HG03280 (cell line): ENCODE results near the gene PLBD1.

Experiments
- ATAC-seq: cut with Tn5 transposase; IDR thresholded peaks from one replicate; pipeline ENCODE4 v1.9.1; 2021; ENCODE audit warnings: mild to moderate bottlenecking, moderate library complexity; ENCODE audit not compliant: unreplicated experiment

PLBD1 gene

DNA sequence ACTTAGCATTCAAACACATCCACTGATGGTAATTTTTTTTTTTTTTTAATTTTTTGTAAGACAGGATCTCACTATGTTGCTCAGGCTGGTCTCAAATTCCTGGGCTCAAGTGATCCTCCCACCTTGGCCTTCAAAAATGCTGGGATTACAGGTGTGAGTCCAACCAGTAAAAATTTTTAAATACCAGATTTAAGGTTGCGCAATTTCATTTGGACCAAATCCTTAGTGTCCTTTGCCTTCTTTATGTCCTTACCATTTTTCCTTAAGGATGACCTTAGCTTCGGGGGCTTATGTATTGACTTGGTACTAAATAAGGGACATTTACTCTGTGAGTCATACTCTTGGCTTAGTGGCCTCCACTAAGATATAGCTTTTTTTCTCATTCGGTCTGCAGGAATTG, 4.1 kb upstream of the PLBD1 start:
- ATAC-seq = no peak

DNA sequence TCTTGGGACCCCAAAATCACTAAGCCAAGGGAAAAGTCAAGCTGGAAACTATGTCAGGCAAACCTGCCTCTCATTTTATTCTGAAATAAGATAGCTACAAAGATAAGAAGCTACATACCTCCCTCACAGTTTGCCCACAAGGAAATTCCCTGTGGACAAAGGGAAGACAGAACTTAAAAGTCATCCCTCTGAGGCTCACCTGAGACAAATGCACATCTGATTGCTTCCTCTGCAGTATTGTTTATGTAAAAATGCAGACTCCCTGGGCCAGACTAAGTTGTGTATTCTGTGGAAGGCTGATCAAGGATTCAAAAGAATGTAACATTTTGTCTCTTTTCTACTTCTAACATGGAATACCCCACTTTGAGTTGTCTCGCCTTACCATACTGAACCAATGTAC, 2.5 kb upstream of the PLBD1 start:
- no peak for ATAC-seq

DNA sequence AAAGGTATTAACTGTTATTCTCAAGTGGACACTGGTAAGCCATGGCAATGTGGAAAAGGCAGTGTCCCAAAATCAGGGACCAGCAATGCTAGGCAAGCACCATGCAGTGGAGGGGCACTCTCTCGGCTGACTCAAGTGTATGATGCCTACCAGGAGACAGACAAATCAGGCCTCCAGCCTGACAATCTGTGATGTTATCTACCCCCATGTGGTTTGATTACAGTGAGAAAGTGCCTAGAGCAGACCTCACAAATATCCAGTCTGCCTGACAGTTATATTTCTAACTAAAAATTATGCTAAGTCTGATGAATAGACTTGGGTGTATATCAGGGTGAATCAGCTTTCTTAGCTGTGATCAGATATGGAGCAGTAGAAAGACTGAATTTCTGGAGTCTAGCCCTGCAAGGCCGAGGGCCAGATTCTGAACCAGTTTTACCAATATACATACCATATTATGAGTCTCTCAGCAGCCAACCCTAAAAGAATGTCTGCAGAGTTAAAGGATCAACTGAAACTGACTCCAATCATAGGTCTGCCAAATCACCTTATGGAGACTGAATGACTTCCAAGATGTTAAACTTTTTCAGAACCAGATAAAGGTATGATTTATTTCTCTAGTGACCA, 3.2 kb downstream of the PLBD1 start:
- ATAC-seq = no peak

DNA sequence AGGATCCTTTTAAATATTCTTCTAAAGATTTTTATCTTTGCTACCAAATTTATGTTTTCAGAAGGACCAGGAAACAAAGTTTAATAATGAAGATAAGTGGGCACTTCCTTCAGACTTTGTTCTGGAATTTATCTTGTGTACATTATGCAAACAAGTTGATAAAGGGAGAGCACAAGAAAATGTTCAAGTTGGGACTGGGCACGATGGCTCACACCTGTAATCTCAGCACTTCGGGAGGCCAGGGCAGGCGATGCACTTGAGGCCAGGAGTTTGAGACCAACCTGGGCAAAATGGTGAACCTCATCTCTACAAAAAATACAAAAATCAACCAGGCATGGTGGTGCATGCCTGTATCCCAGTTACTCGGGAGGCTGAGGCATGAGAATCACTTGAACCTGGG, 4.6 kb downstream of the PLBD1 start:
- ATAC-seq = no peak

DNA sequence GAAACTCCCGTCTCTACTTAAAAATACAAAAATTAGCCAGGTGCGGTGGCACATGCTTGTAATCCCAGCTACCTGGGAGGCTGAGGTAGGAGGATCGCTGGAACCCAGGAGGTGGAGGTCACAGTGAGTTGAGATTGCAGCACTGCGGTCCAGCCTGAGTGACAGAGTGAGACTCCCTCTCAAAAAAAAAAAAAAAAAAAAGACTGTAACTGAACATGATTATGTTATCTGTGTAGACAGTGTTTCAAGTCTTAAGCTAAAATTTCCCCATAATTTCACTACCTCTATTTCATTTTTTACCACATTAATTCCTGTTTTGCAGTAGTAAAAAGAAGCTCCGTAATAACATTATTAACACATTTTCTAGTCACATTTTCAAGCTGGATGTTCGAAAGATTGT, 5.4 kb downstream of the PLBD1 start:
- no peak for ATAC-seq

DNA sequence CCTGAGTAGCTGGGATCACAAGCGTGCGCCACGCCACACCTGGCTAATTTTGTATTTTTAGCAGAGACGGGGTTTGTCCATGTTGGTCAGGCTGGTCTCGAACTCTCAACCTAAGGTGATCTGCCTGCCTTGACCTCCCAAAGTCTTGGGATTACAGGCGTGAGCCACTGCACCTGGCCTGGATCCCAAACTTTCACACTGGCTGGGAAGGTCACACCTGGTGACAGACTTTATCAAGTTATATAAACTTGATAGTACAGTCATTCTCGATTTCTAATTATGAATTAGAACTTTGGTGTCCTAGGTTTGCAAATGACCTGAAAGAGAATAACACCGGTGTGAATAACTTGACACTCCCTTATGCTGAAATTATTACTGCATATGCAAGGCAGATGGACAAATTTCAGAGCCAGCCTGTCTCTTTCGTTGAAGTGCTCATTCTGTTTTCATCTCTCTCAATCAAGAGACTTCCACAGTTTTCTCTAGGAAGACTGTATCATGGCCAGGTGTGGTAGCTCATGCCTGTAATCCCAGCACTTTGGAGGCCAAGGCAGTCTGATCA, 5.9 kb downstream of the PLBD1 start:
- no peak for ATAC-seq

DNA sequence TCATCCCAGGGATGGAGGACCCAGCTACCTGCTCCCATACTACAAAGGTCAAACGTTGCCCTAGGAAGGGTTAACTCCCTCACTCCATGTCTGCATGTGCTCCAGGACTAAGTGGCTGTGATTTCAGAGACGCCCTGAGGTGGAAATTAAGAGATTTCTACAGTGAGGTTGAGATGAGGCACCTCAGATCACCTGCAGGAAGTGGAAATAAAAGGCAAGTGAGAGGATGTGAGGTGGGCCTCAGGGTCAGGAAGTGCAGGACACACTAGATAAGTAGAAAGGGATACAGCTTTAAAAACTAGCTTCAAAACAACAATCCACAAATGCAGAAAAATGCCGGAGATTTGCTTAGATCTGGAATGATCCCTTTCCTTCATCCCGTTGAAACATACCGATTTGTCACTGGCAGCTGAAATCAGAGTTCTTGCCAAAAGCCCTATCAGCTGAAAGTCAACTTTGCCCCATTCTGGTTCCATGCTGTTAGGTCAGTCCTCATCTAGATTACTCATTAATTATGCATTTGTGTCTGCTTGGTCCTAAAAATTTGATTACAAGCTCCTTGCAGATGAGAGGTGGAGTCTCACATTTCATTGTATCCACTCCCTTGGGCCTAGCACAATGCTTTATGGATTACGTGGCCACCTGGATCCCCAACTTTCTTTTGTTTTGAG, 6.6 kb downstream of the PLBD1 start:
- no peak for ATAC-seq

DNA sequence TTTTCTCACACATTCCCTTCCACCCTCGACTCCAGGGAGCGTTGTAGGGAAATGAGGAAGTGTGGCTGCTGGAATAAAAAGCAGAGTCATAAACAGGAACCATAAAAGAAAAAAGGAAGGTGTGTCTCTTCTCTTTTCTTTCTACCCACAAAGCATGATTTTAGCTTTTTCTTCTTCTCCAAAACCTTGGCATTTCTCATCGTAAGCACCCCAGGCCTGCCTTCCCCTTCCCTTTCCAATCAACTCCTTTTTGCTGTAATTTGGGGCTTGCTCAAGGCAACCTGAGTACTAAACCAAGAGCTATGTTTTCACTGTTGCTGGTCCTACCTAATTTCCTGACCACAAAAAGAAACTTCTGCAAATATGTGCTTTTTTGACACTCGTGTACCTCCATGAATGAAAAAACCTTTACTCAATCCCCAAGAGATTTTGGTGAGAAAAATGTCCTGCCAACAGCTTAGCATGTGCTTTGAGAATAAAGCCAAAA, 9.2 kb downstream of the PLBD1 start:
- no peak for ATAC-seq

DNA sequence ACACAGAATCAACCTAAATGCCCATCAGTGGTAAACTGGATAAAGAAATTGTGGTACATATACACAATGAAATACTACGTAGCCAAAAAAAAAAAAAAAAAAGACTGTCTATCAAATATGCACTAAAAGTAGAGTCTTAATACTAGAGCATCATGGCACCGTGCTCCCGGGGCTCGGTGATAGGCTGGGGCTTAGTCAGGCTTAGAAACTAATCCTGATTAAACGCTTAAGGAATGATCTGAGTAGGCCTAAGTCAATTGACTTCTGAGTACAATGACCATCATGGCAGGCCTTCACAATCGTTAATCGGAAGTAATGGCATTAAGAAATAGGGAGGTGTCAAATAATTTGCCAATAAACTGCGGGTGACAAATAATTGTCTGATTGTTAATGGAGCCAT, 9.7 kb downstream of the PLBD1 start:
- no peak for ATAC-seq

DNA sequence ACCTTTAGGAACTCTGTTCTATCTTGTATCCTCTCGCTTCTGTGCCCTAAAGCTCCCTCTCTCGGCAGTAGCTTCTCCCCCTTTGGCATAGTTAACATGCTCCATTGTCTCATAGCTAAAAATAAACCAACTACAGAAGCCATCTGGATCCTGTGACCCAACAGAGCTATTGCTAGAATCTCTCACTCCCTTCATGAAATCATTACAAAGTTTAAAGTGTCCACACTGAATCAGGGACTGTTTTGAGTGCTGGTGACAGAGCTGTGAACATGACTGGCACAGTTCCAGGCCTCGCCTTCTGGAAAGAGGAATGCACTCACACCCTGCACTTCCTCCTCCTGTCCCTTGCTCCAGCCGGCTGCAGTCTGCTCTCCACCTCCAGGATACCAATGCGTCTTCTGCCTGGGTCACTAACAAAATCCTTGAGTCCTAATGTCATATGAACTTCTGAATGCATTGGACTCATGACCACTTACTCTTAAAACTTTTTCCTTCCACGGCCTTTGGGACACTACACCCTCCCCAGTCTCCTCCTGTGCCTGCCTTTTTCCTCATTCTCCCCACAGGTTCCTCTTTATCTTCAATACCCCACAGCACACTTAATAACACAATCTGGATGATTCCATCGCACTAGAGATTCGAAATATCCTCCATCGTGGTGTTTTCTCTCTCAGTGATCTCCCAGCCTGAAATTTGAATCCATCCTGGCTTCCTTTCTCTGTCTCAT, 13.2 kb downstream of the PLBD1 start:
- ATAC-seq = no peak

DNA sequence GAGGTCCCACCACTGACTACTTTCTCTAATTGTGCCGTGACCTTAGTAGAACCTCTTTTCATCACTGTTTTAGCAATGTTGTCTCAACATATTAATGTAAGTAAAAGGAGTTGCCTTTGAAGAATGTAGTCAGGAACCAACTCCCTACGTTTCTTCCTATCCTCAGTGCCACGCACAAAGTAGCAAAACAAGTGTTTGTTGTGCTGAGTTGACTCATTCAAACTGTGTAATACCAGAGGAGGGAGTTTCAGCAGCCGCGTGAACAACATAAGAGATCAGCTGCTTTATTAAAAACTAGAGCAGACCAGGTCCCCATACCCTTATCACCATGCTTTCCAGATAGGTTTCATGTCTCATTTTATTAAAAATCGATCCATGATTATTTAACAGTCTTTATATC, 19.1 kb downstream of the PLBD1 start:
- ATAC-seq = no peak

DNA sequence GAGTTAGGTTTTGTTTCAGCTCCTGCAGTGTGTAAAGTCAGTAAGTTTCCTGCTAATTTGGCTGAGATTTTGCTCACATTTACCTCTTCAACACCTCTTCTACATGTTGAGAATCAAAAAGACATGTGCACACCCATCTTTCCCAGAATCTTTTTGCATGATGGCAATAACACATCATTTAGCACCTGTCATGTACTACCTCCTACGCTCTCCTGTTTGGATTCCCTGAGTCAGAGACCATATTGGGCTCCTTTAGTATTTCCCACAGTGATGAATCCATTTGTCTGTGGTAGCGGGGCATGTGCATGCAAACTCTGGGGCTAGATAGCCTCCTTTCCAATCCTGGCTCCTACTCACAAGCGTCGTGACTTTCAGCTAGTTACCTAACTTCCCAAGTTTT, 20.1 kb downstream of the PLBD1 start:
- ATAC-seq = no peak

DNA sequence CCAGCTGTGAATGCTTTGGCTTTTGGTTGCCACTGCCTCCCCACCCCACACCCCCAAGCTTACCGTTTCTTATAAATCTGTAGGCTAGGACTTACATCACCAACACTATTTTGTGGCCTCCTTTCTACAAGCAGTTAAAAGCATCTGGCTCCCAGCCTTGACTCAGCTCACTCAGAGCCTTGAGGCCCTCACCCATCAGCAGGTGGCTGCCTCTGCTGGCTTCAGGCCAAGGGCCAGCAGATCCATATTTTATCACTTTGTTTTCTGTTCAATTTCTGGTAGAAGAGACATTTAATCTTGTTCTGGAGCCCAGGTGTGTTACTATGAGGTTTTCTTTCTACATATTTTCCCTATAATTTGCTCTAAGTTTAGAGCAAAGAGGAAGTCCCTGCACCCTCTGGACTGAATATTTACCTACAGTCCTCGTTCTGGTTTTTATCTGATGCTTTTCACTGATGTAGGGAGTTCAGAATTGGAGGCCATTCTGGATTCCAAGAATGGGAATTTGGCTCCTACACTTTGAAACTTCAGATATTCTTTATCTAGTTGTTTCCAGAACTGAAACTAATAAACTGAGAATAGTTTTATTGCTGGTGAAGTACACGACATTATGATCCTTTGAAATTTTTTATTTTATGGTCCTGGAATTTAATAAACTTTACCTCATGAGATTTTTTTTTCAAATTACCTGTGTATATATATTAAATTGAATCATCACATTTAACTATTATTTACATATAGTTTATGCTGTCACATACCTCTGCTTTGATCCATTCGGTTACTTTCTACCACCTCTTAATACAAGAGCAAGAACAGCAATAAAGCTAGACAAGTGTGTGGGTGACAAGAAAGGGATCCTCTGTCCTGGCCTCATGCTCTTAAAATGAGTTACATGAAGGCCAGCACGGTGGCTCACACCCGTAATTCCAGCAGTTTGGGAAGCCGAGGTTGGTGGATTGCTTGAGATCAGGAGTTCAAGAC, 22.2 kb downstream of the PLBD1 start:
- no peak for ATAC-seq

DNA sequence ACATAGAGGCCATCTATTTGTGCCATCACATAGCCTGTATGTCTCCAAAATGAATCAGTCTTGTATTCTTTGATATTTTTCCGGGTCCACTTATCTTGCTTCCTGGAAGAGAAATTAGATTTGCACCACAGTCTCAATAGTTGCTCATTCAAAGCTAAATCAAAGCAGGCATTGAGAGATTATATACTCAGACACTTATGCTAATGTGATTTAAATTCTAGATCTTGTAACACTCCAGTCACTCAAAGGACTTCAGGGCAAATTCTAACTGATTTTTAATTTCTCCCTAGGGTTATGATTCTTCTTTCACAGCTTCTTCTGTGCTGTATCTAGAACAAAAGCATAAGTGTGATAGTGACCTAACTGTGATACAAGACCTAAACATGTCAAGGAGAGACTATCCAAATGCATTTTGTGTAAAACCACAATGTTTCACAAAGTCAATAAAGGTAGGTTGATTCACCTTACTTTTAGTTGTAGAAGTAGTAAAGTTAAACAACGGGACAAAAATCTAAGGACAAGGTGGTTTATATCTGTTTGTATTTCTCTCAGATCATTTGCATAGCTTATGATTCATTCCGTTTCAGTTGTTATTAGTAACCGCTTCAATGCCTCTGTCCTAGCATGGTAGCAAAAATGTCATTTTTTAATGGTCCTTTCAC, 26.8 kb downstream of the PLBD1 start:
- no peak for ATAC-seq

DNA sequence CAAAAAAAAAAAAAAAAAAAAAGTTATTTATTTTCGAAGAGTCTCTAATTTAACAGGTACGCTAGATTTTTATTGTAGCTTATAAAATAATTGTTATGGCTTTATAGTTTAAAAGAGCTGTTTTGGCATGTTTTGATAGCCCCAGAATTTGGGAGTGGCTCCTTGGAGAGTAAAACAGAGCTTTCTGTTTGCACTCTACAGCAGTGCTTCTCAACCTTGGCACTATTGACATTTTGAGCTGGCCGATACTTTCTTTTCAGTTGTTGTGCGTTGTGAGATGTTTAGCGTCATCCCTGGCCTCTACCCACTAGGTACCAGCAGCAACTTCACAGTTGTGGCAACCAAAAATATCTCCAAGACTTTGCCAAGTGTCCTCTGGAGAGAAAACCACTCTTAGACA, 30.6 kb downstream of the PLBD1 start:
- ATAC-seq = no peak

DNA sequence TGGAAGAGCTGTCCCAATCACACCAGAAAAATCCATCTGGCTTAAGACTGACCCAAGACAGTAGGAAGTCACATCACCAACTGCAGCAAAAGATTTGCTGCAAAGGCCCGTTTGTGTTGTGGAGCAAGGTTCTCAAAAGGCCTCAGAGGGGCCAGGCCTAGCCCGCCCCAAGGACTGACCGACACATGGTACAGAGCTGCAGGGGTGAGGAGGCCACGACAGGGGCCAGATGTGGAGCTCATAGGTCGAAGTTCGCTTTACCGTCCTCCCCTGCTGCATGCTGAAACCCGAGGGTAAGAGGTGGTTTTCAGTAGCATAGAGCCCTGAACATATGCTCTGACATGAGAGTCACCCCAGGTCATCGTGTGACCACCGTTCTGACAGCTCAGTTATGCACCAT, 35.5 kb downstream of the PLBD1 start:
- no peak for ATAC-seq

DNA sequence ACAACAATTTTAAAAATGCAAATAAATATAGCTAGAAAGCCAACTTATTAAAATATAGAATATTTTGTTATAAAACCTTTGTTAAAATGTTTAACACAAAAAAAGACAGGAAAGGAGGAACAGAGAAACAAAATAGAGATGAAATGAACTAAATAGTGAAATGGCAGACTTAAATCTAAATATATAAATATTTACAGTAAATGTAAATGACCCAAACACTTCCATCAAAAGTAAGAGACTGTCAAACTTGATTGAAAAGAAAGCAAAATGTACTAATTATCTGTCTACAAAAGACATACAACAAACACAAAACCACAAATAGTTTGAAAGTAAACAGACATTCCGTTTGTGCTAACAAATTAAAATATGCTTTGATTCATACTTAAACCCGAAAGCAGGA, 41.7 kb downstream of the PLBD1 start:
- no peak for ATAC-seq

DNA sequence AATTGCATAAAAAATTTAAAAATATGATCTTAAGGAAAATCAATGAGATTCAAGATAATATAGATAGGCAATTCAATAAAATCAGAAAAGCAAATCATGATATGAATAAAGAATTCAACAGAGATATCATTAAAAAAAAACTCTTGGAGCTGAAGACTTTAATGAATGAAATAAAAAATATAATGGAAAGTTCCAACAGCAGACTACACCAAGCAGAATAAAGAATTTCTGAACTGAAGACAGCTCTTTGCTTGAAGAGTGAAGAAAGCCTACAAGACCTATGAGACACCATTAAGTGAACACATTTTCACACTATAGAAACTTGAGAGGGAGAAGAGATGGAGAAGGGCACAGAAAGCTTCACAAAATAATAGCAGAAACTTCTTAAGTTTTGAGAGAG, 45.9 kb downstream of the PLBD1 start:
- ATAC-seq = no peak

DNA sequence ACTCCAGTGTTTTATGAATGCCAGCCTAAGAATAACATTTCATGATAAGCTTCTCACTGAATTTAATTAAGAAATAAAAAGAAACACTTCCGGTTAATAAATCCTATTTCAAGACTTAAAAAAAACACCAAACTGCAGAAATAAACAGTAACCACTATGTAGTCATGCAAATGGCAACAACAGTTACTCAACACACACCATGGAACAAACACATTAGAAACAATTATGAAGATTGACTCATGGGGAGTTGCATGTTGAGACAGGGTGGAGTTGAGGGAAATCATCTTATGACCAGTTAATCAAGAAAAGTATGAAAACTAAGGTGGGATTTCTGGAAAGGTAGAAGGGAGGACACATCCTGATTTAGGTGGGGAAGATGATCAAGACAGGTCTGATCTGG, 52.7 kb downstream of the PLBD1 start:
- no peak for ATAC-seq

DNA sequence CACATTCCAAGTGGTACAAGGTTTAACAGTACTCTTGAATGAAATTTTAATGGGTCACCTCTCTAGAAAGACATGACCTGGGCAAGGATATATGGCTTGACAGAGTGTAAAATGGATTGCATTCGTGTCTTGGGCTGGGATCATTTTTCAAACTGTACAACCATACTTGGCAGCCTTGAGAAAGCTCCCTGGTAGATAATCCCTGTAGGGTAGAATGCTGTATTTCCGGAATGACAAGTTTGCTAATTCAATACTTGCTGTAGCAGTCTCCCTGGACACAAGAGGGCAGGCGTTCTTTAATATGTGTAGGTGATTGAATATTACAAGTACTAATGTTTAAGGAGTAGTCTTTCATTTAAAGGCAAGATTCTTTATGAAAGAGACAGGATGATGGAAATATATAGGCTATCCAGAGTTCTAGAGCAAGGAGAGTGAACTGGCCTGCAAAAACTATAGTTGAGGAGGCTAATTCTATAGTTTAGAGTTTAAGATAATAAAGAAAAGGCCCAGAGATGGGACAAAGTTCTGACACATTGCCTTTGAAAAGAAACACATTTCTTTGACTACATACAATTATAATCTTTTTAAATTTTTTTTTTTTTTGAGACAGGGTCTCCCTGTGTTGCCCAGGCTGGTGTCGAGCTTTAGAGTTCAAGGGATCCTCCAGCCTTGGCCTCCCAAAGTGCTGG, 53.4 kb downstream of the PLBD1 start:
- ATAC-seq = no peak
